HepG2 (cell line): ENCODE measurements around the gene SYMPK.

Experiments used
- BRCA1 ChIP-seq: sonication (generic); formaldehyde crosslinking; IDR thresholded peaks from 2 replicates; pipeline ENCODE4 v1.4.0; 2020; ENCODE audit warnings: missing genetic modification reagents
- CBX1 ChIP-seq: IDR thresholded peaks from one replicate; pipeline ENCODE4 v1.6.1; 2016; ENCODE audit warnings: antibody characterized with exemption, low read depth
- CTCF ChIP-seq: sonication (generic); formaldehyde crosslinking; IDR thresholded peaks from 2 replicates; pipeline ENCODE4 v1.5.0; 2020; ENCODE audit warnings: mild to moderate bottlenecking, missing genetic modification reagents, moderate library complexity
- DNMT1 ChIP-seq: sonication (generic); formaldehyde crosslinking; IDR thresholded peaks from 2 replicates; pipeline ENCODE4 v1.5.1; 2020; ENCODE audit warnings: mild to moderate bottlenecking, missing genetic modification reagents
- FOSL1 ChIP-seq: sonication (generic); formaldehyde crosslinking; IDR thresholded peaks from 2 replicates; pipeline ENCODE4 v1.9.0; 2021; ENCODE audit warnings: missing genetic modification reagents, borderline replicate concordance
- FOXM1 ChIP-seq: sonication (generic); formaldehyde crosslinking; IDR thresholded peaks from 2 replicates; pipeline ENCODE4 v1.5.0; 2020; ENCODE audit warnings: missing genetic modification reagents
- HMG20B ChIP-seq: conservative IDR thresholded peaks from 2 replicates; pipeline ENCODE4 v1.6.1; 2016; ENCODE audit warnings: missing genetic modification reagents, missing compliant biosample characterization
- MAF1 ChIP-seq: sonication (generic); formaldehyde crosslinking; IDR thresholded peaks from 2 replicates; pipeline ENCODE4 v1.5.0; 2020; ENCODE audit warnings: missing genetic modification reagents, borderline replicate concordance
- MED13 ChIP-seq: sonication (generic); formaldehyde crosslinking; IDR thresholded peaks from 2 replicates; pipeline ENCODE4 v1.5.0; 2020; ENCODE audit warnings: missing genetic modification reagents
- POLR2AphosphoS5 ChIP-seq: IDR thresholded peaks from 2 replicates; pipeline ENCODE4 v1.6.1; 2012; ENCODE audit warnings: low read depth, low read length
- SRF ChIP-seq: IDR thresholded peaks from 2 replicates; pipeline ENCODE4 v1.6.1; 2011; ENCODE audit warnings: mild to moderate bottlenecking, low read depth, low read length, moderate library complexity
- TF ChIP-seq, protein P1 (sequence below): sonication (generic); formaldehyde crosslinking; conservative IDR thresholded peaks from 2 replicates; pipeline ENCODE4 v1.8.0; 2022; ENCODE audit warnings: mild to moderate bottlenecking, moderate library complexity, missing genetic modification reagents
- TF ChIP-seq, protein P2 (sequence below): sonication (generic); formaldehyde crosslinking; IDR thresholded peaks from 2 replicates; pipeline ENCODE4 v1.4.0; 2020; ENCODE audit warnings: missing genetic modification reagents

DNA sequence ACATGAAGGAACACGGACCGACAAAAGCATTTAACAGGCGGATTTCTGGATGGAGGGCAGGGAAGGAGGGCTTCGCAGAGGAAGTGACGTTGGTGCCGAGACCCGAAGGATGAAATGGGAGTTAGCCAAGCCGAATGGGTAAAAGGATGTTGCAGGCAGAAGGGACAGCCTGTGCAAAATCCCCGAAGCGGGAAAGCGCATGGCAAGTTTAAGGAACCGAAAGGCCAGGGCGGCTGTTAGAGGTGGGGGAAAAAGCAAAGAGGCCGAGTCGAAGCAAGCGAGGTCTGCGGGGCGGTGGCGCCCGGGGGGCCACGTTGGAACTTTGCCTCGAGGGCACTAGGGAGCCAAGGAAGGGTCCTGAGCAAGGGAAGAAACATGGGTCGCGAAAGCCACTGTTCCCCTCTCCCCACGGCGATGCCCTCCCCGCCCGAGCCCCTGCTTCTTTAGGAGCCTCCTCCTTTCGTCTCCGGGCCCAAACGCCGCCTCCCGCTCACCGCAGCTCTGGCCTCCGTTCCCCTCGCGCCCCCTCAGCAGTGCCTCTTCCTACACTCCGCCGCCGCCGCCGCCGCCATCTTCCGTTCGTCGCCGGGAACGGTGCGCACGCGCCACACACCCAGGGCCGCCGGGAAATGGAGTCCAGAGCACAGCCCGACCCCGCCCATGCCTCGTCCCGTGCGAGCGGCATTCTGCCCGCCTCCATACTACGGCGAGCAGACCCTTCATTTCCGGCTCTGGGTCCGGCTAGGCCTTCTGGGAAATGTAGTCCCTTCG lies at the start of gene SYMPK:
- no peak; the same call in 1 of the 2 replicates for TF ChIP-seq HMG20B (CRISPR knock-in tag)
- peak; percentile 30; the same call in 1 of the 2 replicates for TF ChIP-seq CTCF
- no peak for TF ChIP-seq FOXM1 (CRISPR knock-in tag)
- no peak for TF ChIP-seq FOSL1
- TF ChIP-seq POLR2AphosphoS5 = no peak; the same call in 1 of the 2 replicates
- TF ChIP-seq MED13 (CRISPR knock-in tag) = 0 out of 2 replicates have a peak, but pooled peaks have one; percentile 29
- no peak for TF ChIP-seq SRF
- TF ChIP-seq DNMT1 (CRISPR knock-in tag) = no peak
- TF ChIP-seq, protein P1, sequence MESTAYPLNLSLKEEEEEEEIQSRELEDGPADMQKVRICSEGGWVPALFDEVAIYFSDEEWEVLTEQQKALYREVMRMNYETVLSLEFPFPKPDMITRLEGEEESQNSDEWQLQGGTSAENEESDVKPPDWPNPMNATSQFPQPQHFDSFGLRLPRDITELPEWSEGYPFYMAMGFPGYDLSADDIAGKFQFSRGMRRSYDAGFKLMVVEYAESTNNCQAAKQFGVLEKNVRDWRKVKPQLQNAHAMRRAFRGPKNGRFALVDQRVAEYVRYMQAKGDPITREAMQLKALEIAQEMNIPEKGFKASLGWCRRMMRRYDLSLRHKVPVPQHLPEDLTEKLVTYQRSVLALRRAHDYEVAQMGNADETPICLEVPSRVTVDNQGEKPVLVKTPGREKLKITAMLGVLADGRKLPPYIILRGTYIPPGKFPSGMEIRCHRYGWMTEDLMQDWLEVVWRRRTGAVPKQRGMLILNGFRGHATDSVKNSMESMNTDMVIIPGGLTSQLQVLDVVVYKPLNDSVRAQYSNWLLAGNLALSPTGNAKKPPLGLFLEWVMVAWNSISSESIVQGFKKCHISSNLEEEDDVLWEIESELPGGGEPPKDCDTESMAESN (CRISPR knock-in tag) = no peak; the same call in 1 of the 2 replicates
- 0 out of 2 replicates have a peak, but pooled peaks have one; percentile 62 for TF ChIP-seq MAF1
- peak; percentile 71 for TF ChIP-seq CBX1
- TF ChIP-seq, protein P2, sequence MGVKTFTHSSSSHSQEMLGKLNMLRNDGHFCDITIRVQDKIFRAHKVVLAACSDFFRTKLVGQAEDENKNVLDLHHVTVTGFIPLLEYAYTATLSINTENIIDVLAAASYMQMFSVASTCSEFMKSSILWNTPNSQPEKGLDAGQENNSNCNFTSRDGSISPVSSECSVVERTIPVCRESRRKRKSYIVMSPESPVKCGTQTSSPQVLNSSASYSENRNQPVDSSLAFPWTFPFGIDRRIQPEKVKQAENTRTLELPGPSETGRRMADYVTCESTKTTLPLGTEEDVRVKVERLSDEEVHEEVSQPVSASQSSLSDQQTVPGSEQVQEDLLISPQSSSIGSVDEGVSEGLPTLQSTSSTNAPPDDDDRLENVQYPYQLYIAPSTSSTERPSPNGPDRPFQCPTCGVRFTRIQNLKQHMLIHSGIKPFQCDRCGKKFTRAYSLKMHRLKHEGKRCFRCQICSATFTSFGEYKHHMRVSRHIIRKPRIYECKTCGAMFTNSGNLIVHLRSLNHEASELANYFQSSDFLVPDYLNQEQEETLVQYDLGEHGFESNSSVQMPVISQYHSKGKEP = no peak; the same call in 1 of the 2 replicates
- TF ChIP-seq BRCA1 (CRISPR knock-in tag) = no peak; the same call in 1 of the 2 replicates
